OCI-LY1 (cell line): ENCODE data around the gene PCGF5.

Experiments used
- H2AFZ ChIP-seq: fragments of 200-600 bp; sonication (generic), shearing (Covaris generic); 2 replicates; pipeline ENCODE4 v1.6.0; 2014; ENCODE audit warnings: antibody characterized with exemption, mild to moderate bottlenecking, low read length
- H3F3A ChIP-seq: fragments of 200-600 bp; sonication (generic), shearing (Covaris generic); 2 replicates; pipeline ENCODE4 v1.6.0; 2014; ENCODE audit warnings: mild to moderate bottlenecking, antibody characterized with exemption, low read length, moderate library complexity; ENCODE audit not compliant: insufficient read depth
- H3K27ac ChIP-seq: fragments of 200-600 bp; sonication (generic); 2 replicates; pipeline ENCODE4 v1.5.1; 2014; ENCODE audit warnings: low read length, mixed run types, mild to moderate bottlenecking, low read depth; ENCODE audit not compliant: poor library complexity, severe bottlenecking
- H3K27me3 ChIP-seq: fragments of 200-600 bp; sonication (generic); 2 replicates; pipeline ENCODE4 v1.6.0; 2014; ENCODE audit warnings: antibody characterized with exemption, mild to moderate bottlenecking, low read length, moderate library complexity; ENCODE audit not compliant: insufficient read depth
- H3K36me3 ChIP-seq: fragments of 200-600 bp; sonication (generic); 2 replicates; pipeline ENCODE4 v1.6.1; 2014; ENCODE audit warnings: mild to moderate bottlenecking, antibody characterized with exemption, low read length, moderate library complexity, mixed read lengths; ENCODE audit not compliant: insufficient read depth
- H3K4me1 ChIP-seq: fragments of 200-600 bp; sonication (generic); 2 replicates; pipeline ENCODE4 v1.5.1; 2014; ENCODE audit warnings: mild to moderate bottlenecking, low read length, moderate library complexity; ENCODE audit not compliant: insufficient read depth, severe bottlenecking
- H3K4me2 ChIP-seq: fragments of 200-600 bp; sonication (generic), shearing (Covaris generic); 2 replicates; pipeline ENCODE4 v1.6.1; 2014; ENCODE audit warnings: low read length
- H3K4me3 ChIP-seq: fragments of 200-600 bp; sonication (generic); 2 replicates; pipeline ENCODE4 v1.5.1; 2014; ENCODE audit warnings: low read length, low read depth, mild to moderate bottlenecking, mixed read lengths; ENCODE audit not compliant: poor library complexity, severe bottlenecking
- H3K79me2 ChIP-seq: fragments of 200-600 bp; shearing (Covaris generic); 2 replicates; pipeline ENCODE4 v1.6.1; 2016; ENCODE audit warnings: mixed run types, low read length, mixed read lengths; ENCODE audit not compliant: insufficient read depth
- H3K9ac ChIP-seq: fragments of 200-600 bp; sonication (generic), shearing (Covaris generic); 2 replicates; pipeline ENCODE4 v1.6.1; 2014; ENCODE audit warnings: mild to moderate bottlenecking, low read length, mixed read lengths
- H3K9me2 ChIP-seq: fragments of 200-600 bp; sonication (generic), shearing (Covaris generic); 2 replicates; pipeline ENCODE4 v1.6.1; 2014; ENCODE audit warnings: low read depth, mild to moderate bottlenecking, low read length, mixed read lengths
- H3K9me3 ChIP-seq: fragments of 200-600 bp; shearing (Covaris generic); 2 replicates; pipeline ENCODE4 v1.6.1; 2014; ENCODE audit warnings: low read length, mixed read lengths
- H4K20me1 ChIP-seq: fragments of 200-600 bp; sonication (generic), shearing (Covaris generic); 2 replicates; pipeline ENCODE4 v1.6.0; 2016; ENCODE audit warnings: mild to moderate bottlenecking, low read length; ENCODE audit not compliant: insufficient read depth
- EZH2 ChIP-seq: fragments of 200-600 bp; sonication (generic), shearing (Covaris generic); IDR thresholded peaks from 2 replicates; pipeline ENCODE4 v1.8.0; 2017; ENCODE audit warnings: borderline replicate concordance, mixed run types, mild to moderate bottlenecking, antibody characterized with exemption, low read length, moderate library complexity, mixed read lengths
- TF ChIP-seq, protein P1 (sequence below): fragments of 200-600 bp; sonication (generic), shearing (Covaris generic); IDR thresholded peaks from 2 replicates; pipeline ENCODE4 v1.5.1; 2017; ENCODE audit warnings: mild to moderate bottlenecking, antibody characterized with exemption, low read length, moderate library complexity, mixed read lengths

Gene PCGF5

DNA sequence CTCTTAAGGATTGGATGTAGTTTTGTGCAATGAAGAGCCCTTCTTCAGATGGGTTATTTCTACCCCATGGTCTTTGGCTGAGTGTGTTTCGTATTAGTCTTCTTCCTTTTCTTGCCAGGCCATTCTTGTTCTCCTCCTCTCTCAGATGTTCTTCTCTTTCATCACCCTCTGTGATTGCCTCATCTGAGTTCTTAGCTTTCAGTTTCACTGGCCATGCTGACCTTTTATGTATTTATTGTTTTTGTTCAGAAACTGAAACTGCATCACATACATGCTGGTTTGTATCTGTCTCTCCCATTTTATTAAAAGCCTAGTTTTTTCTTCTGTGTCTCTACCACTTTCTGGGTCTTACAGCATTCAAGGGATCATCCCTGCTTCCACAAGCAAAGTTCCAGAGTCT lies 21.7 kb upstream of the PCGF5 start:
- H3K4me1 ChIP-seq = peaks cover 88% of the 10 kb centered on the region
- H3K4me3 ChIP-seq = peak overlapping the region; percentile 16
- H3K27ac ChIP-seq = peak overlapping the region; percentile 98
- no peaks in the 10 kb centered on the region for H3K9me3 ChIP-seq
- peaks cover 18% of the 10 kb centered on the region for H3K79me2 ChIP-seq
- peak overlapping the region; percentile 47; the same call in 1 of the 2 replicates for H3K4me2 ChIP-seq
- no peaks in the 10 kb centered on the region; the same call in 1 of the 2 replicates for H3K36me3 ChIP-seq
- H2AFZ ChIP-seq = no peak overlapping the region
- no peaks in the 10 kb centered on the region for H3K9me2 ChIP-seq
- no peaks in the 10 kb centered on the region for H3K27me3 ChIP-seq
- H3F3A ChIP-seq = no peaks in the 10 kb centered on the region; the same call in none of the 2 replicates
- H3K9ac ChIP-seq = peak overlapping the region; percentile 24; the same call in 1 of the 2 replicates
- H4K20me1 ChIP-seq = no peaks in the 10 kb centered on the region
- TF ChIP-seq, protein P1, sequence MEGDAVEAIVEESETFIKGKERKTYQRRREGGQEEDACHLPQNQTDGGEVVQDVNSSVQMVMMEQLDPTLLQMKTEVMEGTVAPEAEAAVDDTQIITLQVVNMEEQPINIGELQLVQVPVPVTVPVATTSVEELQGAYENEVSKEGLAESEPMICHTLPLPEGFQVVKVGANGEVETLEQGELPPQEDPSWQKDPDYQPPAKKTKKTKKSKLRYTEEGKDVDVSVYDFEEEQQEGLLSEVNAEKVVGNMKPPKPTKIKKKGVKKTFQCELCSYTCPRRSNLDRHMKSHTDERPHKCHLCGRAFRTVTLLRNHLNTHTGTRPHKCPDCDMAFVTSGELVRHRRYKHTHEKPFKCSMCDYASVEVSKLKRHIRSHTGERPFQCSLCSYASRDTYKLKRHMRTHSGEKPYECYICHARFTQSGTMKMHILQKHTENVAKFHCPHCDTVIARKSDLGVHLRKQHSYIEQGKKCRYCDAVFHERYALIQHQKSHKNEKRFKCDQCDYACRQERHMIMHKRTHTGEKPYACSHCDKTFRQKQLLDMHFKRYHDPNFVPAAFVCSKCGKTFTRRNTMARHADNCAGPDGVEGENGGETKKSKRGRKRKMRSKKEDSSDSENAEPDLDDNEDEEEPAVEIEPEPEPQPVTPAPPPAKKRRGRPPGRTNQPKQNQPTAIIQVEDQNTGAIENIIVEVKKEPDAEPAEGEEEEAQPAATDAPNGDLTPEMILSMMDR = no peak
- no peak for TF ChIP-seq EZH2

- no peaks in the 10 kb centered on the region for H3K9me3 ChIP-seq
- H3K4me3 ChIP-seq = peak overlapping the region; percentile 48
- no peaks in the 10 kb centered on the region for H3K36me3 ChIP-seq
- H4K20me1 ChIP-seq = no peaks in the 10 kb centered on the region
- H3K9me2 ChIP-seq = no peaks in the 10 kb centered on the region
- peak overlapping the region; percentile 58; the same call in 1 of the 2 replicates for H3K9ac ChIP-seq
- H3K4me1 ChIP-seq = peaks cover 94% of the 10 kb centered on the region
- no peak for TF ChIP-seq EZH2
- TF ChIP-seq, protein P1 = no peak
- H2AFZ ChIP-seq = no peak overlapping the region
- no peaks in the 10 kb centered on the region; the same call in none of the 2 replicates for H3F3A ChIP-seq
- peak overlapping the region; percentile 98 for H3K27ac ChIP-seq
- H3K27me3 ChIP-seq = no peaks in the 10 kb centered on the region
- H3K4me2 ChIP-seq = peak overlapping the region; percentile 65
- H3K79me2 ChIP-seq = peaks cover 35% of the 10 kb centered on the region
These were observed 19.9 kb upstream of the PCGF5 start for GRCh38 chr10:91200314-91201212.

GRCh38 chr10:91201213-91201996 lies 19.1 kb upstream of the PCGF5 start:
- Histone ChIP-seq H4K20me1 (no peaks in the 10 kb centered on the region), H2AFZ (no peak overlapping the region), H3F3A (no peaks in the 10 kb centered on the region; the same call in none of the 2 replicates), H3K27me3 (no peaks in the 10 kb centered on the region), H3K27ac (peak overlapping the region; percentile 98), H3K4me2 (peak overlapping the region; percentile 65), H3K36me3 (no peaks in the 10 kb centered on the region), H3K9me3 (no peaks in the 10 kb centered on the region), H3K4me1 (peaks cover 94% of the 10 kb centered on the region), H3K79me2 (peaks cover 35% of the 10 kb centered on the region), H3K9ac (peak overlapping the region; percentile 58; the same call in 1 of the 2 replicates), H3K4me3 (peak overlapping the region; percentile 48), H3K9me2 (no peaks in the 10 kb centered on the region)
- TF ChIP-seq EZH2 = no peak
- TF ChIP-seq, protein P1 = no peak
